CD4-positive, alpha-beta T cell treated with Interferon alpha-2 for 1 hour (primary cell): Measurements from ENCODE around the gene SLC37A1.

Source experiments
- DNase-seq, 2 donors: peaks; one replicate each; pipeline ENCODE4 v3.0.0-alpha.2; 2020 to 2022

Gene SLC37A1

GRCh38 chr21:42508371-42508770 is 5.3 kb upstream of the SLC37A1 start:
- DNase-seq, result no peak

DNA sequence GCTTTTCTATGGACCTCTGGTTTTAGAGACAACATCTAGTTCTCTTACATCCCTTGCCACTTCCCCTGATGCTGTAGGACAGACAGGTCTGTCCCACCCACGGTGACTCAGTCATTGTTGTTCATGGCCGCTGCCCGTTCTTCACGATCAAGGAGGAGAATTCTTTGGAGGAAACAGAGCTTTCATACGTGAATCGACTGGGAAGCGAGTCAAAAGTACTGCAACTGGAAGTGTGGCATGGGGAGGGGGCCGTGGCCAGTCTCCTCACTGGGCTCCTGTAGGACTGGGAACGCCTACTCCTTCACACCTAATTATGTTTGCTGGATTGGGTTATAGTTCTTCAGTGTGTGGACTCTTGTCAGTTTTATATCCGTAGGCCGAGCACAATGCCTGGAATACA is 4.4 kb upstream of the SLC37A1 start:
- no peak for DNase-seq

- no peak for DNase-seq
These were observed 1.2 kb upstream of the SLC37A1 start for GRCh38 chr21:42512346-42513034.

DNA sequence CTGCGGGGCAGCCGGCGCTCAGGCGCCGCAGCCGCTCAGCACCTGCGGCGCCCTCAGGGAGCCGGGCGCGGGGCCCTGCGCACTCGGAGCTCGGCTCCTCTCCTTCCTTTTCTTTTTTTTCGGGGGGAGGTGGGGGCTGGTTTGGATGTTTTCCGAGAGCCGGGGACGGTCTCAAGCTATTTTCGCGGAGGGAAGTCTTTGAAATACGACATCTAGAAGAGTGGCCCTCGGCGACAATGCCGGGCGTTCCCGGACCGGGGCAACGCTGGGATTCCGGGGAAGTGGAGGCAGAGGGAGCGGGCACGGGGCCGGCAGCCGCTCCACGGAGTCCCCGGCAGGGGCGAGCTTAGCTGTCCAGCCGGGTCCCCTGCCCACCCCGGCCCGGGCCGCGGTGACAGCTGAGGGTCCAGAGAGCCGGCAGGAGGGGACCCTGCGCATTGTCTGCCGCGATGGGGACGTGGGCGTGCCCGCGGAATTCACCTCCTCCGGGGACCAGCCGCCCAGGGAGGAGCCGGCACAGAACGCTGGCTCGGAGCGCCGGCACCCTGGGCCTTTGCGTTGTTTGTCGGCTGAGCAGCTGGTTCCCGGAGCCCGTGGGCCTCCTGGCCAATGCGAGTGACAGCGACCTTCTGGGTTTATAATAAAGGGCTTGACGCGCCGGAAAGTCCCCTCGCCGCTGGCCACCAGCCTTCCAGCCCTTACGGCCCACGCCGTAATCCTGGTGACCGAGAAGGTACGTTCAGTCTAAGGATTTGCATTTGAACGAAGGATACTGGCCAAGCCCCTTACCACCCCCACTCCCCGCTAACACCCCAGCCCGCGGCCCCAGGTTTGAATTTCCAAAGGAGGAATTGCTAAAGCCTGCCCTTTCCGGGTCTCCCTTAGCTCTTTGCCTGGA is 582 bp downstream of the SLC37A1 start:
- peak; percentile 68 to 74 for DNase-seq

GRCh38 chr21:42514883-42515228 is 1.2 kb downstream of the SLC37A1 start:
- no peak for DNase-seq

- DNase-seq, result no peak
These were observed 2.3 kb downstream of the SLC37A1 start for GRCh38 chr21:42515708-42516502.

DNA sequence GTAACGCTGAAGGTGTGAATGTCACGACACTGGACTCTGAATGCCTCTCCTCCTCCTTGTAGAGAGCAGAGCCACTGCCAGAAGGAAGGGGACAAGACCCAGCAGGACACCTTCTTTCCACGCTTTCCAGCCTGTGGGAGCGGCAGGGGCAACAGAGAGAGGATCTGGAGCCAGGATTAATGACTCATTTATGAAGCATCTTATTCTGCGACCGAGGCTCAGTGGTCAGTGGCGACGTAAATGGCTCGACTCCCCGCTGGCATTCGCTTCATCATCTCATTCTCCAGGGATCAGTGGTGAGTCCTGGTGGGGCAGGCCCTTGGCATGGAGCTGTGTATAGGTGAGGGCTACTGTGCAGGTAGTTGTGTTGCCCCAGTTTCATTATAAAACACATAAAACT is 4.6 kb downstream of the SLC37A1 start:
- DNase-seq, result no peak

GRCh38 chr21:42518626-42519025 is 5.0 kb downstream of the SLC37A1 start:
- no peak for DNase-seq

- DNase-seq, result no peak
These were observed 7.1 kb downstream of the SLC37A1 start for GRCh38 chr21:42520628-42521253.

- no peak for DNase-seq
These were observed 7.7 kb downstream of the SLC37A1 start for GRCh38 chr21:42521384-42521783.

DNA sequence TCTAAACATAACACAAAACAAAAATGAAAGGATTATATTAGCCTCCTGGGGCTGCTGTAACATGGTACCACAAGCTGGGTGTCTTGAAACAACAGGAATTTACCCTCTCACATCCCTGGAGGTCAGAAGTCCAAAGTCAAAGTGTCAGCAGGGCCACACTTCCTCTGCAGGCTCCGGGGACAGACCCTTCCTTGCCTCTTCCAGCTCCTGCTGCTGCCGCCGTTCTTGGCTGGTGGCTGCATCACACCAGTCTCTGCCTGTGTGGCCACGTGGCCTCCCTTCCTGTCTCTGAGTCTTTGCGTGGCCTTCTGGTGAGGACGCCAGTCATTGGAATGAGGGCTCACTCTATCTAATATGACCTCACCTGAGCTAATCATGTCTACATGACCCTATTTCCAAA is 8.2 kb downstream of the SLC37A1 start:
- DNase-seq, result no peak

- DNase-seq, result no peak
These were observed 8.6 kb downstream of the SLC37A1 start for GRCh38 chr21:42522271-42522670.

- DNase-seq, result no peak
These were observed 9.1 kb downstream of the SLC37A1 start for GRCh38 chr21:42522771-42523170.

DNA sequence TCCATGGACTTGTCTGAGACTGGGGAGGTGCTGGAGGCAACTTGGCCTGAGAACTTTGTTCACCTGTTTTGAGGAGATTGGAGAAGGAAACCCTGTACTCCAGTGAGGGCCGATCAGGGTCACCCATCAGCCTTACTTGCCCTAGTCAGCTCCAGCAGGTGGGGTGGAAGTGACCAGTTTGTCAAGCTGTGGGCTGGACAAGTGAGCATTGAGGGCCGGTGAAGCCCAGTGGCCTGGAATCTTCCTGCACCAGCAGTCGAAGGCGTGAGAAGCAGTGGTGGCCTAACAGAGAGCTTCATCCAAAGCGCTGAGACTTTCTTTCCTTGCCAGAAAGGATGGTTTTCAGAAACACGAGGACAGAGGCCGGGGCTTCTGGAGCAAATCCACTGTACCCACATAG is 9.6 kb downstream of the SLC37A1 start:
- DNase-seq, result no peak

DNA sequence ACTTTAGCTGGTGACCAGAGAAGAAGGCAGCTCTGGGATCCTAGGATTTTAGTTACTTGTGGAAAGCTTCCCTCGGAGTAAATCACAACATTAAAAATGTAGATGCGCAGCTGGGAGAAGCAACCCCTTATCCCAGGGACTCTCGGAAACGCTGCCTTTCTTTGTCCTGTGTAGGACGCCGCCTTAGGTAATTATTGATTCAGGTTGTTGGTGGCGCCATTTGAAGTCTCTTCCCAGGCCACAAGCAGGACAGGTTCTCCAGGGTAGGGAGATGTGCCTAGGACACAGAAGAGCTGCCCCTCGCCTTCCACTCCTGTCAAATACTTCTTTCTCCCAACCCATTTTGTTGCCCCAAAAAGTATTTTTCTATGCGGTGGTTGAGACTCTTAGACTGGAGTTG is 10.3 kb downstream of the SLC37A1 start:
- no peak for DNase-seq

GRCh38 chr21:42524341-42525028 is 10.8 kb downstream of the SLC37A1 start:
- DNase-seq, result peak; percentile 75 to 90

- peak; percentile 26 to 32 for DNase-seq
These were observed 11.5 kb downstream of the SLC37A1 start for GRCh38 chr21:42525029-42525581.

DNA sequence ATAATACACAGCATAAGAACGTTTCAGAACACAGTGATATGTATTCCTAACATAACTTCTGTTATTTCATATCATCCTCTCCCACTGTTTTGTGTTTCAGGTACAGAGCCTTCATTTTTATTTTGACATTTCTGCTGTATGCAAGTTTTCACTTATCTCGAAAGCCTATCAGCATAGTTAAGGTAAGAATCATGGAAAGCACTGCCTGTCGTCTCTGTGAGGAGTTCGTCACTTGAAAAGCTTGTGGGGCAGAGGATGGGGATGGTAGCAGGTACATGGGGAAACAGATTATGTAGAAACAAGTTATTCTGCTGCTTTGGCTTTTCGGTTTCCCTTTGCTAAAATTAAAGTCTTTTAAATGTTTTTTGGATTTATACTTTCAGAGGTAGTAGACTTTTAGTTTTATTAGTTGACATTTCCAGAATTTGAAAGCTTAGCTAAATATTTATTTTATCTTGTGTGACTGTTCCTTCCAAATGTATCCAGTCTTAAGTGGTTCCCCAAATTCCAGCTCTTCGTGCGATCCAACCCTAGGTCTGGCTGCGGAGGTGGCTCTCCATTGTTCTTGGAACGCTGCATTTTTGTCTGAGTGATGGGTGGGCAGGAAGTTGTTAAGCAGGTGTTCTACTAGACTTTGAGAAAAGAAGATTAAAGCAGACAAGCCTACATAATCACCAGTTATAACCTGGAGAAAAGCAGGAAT is 12.2 kb downstream of the SLC37A1 start:
- DNase-seq, result no peak

DNA sequence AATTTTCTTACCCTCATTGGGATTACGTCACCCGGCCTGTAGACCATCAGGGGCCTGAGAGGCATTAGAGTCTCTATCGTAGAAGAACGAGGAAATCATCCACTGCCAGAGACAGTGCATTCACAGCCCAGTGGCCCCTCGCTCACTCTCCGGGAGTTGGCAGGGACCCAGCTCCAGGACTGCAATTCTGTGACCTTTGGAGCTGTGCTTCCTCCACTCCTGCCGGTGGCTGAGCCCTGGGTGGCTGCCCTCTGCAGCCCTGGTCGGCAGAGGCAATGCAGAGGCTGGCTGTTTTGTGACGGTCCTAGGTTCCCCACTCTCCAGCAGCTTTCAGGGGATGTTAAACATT is 12.7 kb downstream of the SLC37A1 start:
- no peak for DNase-seq

- no peak for DNase-seq
These were observed 13.5 kb downstream of the SLC37A1 start for GRCh38 chr21:42527127-42527488.

GRCh38 chr21:42527489-42528158 is 14.0 kb downstream of the SLC37A1 start:
- peak; percentile 77 to 90 for DNase-seq
